ENCODE results near the gene COL7A1.
"Not testable (repeated sequence)": the region's sequence is repeated elsewhere in the genome, so short reads cannot be mapped to it uniquely, and the experiment has no call there.

The COL7A1 gene

DNA sequence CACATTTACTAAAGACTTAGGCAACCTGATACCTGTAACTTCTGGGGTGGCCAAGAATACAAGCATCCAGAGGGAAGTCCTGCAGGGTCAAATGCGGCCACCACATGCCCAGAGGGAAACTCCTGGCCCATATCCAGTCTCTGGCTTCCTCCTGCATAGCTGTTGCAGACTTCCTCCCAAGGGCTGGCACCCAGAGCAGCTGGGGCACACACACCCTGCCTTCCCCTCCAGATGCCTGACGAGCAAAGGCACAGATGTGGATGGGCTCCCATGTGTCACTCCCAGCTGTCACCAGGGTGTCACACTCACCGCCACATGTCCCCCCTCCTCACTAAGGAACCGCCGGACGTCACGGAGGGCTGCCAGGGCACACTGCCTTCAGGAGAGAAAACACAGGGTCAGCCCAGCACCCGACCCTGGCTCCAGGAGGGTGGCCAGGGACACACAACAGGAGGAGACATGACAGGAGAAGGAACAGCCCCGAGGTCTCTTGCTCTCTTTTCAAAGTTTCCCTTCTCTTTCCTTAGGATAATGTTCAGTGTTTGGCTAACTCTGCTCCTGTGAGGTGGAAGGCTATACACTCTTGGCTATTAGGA lies 51.8 kb downstream of the COL7A1 start:
- DNase-seq (ENCODE audit: low read depth) = no peak

DNA sequence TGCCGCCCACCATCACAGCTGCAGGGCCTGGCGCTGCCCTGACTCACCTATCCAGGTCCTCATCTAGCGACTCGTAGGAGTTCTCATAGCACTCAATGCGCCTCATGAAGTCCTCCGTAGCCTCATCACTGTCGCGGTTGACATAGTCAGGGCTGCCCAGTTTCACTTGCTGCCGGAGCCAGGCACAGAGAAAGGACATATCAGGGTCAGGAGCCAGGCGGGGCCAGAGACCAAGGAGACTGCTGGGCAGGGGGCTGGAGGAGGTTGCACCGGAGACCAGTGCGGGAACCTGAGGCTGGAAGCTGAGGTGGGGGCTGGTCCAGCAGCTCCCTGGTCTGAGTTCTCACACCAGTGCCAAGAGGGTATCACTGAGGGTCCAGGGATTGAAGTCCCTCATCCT lies 56.7 kb downstream of the COL7A1 start:
- no peak for DNase-seq (ENCODE audit: low read depth)

DNA sequence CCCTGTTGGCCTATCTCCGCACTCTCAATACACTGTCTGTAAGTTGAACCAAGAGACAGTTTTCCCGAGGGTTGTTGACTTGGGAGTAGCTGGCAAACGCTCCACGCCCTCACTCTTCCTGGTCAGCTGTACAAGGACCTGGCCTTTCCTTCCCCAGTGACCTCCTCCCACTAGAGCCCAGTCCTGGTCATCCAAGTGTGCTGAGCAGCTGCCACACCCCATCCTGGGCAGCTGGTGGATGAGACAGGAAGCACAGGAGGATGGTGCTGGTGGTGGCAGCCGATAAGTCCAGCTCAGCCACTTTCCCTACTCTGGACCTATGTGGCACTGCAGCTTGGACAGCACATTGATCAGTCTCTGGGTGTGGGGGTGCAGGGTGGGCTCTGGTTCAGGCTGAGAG lies 58.3 kb downstream of the COL7A1 start:
- no peak for DNase-seq (ENCODE audit: low read depth)

DNA sequence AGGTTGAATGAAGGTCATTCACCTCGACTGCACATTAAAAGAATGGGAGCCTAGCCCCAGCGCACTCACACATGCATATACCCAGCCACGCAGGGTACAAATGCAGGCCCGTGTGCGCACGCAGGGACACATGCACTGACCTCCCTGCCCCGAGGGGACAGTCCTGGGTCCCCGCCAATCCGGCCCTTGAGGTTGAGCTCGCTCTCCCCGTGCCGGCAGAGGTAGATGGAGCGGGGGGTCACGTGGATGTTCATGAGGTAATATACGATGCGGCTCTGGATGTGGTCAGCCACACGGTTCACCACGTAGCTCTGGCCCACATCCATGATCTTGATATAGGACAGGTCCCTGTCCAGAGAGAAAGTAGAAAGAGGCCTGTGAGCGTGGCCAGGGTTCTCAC lies 59.0 kb downstream of the COL7A1 start:
- no peak for DNase-seq (ENCODE audit: low read depth)

DNA sequence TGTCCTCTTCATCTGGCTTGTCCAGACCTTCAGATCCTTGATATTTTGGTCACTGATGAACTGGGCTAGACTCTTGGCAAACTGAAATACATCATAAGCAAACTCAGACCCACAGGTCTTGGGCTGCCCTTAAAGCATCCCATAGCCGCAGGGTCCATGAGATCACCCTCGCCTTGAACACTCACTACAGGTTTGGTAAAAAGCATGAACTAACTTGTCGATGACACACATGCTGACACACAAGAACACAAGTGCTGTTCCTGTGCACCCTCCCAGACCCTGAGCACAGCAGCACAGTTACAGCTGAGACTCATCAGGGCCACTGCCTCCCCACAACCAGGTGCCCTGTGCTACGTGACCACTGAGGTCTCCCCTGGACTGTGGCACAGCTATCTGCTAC lies 59.6 kb downstream of the COL7A1 start:
- DNase-seq (ENCODE audit: low read depth) = no peak

DNA sequence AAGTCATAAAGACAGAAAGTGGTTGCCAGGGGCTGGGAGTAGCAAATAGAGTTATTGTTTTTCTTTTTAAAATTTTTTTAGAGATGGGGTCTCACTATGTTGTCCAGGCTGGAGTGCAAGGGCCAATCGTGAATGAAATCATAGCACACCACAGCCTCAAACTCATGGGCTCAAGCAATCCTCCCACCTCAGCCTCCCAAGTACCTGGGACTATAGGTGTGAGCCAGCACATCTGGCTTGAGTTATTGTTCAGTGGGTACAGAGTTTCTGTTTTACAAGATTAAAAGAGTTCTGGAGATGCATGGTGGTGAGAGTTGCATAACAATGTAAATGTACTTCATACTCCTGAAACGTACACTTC lies 62.2 kb downstream of the COL7A1 start:
- DNase-seq (ENCODE audit: low read depth) = no peak

DNA sequence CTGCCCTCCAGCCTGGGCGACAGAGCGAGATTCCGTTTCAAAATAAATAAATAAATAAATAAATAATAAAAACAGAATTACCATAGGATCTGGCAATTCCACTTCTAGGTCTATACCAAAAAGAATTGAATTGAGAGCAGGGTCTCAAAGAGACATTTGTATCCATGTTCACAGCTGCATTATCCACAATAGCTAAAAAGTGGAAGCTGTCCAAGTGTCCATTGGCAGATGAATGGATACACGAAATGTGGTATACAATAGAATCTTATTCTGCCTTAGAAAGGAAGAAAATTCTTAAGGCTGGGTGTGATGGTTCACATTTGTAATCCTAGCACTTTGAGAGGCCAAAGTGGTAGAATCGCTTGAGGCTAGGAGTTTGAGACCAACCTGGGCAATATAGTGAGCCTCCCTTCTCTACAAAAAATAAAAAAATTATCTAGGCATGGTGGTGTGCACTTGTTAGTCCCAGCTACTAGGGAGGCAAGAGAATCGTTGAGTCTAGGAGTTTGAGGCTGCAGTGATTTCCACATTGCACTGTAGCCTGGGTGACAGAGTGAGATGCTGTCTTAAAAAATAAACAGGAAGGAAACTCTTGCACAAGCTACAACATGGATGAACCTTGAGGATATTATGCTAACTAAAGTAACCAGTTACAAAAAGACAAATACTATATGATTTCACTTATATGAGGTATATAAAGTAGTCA lies 62.7 kb downstream of the COL7A1 start:
- DNase-seq (ENCODE audit: low read depth) = no peak

DNA sequence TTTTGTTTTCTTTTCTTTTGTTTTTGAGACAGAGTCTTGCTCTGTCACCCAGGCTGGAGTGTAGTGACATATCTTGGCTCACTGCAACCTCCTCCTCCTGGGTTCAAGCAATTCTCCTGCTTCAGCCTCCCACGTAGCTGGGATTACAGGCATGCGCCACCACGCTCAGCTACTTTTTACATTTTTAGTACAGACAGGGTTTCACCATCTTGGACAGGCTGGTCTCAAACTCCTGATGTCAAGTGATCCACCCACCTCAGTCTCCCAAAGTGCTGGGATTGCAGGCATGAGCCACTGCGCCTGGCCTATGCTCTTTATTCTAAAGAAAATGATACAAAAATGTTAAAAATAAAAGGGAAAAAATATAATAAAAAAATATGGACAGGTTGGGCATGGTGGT lies 64.4 kb downstream of the COL7A1 start:
- DNase-seq (ENCODE audit: low read depth) = not testable (repeated sequence)

DNA sequence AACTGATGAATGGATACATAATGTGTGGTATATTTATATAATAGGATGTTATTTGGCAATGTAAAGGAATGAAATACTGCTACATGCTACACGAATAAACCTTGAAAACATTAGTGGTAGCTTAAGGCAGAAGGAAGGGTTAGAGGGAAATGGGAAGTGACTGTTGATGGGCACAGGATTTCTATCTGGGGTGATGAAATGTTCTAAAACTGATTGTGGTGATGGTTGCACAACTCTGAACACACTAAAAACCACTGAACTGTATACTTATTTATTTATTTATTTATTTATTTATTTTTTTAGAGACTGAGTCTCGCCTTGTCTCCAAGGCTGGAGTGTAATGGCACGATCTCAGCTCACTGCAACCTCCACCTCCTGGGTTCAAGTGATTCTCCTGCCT lies 66.4 kb downstream of the COL7A1 start:
- no peak for DNase-seq (ENCODE audit: low read depth)

DNA sequence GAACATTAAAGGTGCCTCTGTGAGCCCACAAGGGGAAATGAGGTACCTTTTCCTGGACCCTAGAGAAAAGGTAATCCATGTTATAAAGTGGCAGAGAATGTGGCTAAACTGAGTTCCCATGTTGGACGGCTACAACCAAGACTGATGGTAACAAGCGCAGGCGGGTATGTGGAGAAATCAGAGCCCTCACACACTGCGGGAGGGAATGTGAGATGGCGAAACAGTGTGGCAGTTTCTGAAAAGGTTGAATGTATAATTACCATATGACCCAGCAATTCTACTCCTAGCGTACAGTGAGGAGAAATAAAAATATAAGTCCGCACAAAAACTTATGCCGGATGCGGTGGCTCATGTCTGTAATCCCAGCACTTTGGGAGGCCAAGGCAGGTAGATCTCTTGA lies 67.1 kb downstream of the COL7A1 start:
- no peak for DNase-seq (ENCODE audit: low read depth)

DNA sequence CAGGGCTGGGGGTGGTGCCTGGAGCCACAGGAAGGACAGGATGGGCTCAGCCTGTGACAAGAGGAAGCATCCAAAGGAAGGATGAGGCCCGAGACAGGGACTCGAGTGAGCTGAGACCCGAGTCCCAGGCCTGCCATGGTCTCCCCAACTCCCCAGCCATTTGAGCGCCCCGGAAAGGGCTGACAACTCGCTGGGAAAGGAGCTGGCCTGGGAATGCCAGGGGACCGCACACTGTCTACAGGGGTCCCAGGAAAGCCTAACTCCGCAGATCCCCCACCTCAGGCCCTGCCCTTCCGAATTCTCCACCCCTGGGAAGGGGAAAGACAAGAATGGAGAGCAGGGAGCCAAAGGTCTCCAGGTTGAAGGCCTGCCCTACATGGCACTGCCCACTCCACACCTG lies 70.2 kb downstream of the COL7A1 start:
- no peak for DNase-seq (ENCODE audit: low read depth)

DNA sequence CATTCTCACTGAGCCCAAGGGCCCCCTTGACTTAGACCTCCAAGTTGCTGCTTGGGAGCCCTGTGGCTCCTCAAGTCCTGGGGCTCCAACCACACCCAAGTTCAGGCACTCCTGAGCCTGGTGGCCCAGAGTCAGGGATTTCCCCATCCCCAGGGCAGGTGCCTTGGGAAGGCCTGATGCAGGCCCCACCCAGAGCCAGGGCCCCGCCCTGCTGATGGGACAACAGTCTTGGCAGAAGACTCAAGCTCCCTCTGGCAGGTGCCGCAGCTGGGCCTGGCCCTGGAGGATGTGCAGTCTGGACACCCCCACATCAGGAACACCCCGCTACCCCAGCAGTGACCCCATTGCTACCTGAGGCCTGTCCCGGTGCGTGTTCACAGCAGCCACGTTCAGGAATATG lies 73.5 kb downstream of the COL7A1 start:
- no peak for DNase-seq (ENCODE audit: low read depth)

DNA sequence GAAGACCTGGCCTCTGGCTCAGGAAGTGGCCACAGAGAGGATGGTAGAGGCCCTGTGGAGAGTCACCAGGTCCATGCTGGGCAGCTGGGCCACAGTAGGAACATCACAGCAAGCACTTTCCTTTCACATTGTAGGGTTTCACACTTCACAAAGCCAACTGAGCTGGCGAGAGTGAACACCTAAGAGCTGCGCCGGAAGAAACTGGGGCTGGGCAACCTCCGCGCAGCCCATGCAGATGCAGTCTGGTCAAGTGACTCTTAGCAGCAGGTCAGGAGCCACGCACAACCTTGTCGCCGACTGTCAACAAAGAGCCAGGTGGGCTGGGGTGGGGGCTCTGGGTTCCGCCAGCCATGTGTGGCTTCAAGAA lies 75.9 kb downstream of the COL7A1 start:
- no peak for DNase-seq (ENCODE audit: low read depth)

DNA sequence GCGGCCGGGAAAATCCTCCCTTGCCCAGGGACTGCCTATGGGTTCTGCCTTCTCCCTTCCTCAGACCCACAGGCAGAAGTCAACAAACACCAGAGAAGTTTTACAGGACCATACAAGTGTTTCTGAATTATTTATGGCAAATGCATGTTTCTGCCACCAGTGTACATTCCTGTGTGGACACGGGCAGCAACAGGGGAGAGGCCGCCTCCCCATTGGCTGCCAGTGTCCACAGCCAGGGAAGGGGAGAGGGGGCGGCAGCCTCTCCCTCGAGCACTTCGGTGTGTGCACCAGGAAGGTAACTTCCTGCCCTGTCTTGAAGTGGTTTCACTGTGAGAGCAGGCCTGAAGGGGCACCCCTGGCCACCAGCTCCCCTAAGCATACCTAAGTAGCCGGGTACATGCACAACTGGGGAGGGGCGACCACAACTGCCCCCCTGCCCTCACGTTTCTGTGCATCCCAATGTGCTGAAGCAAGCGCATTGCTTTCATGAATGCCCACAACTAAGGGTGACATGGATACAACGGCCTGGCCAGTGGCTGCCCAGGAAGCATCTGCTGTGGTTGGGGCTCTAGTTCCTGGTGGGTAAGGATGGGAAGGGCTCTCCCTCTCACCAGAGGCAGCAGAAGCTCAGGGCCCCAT lies 76.4 kb downstream of the COL7A1 start:
- DNase-seq (ENCODE audit: low read depth) = no peak

DNA sequence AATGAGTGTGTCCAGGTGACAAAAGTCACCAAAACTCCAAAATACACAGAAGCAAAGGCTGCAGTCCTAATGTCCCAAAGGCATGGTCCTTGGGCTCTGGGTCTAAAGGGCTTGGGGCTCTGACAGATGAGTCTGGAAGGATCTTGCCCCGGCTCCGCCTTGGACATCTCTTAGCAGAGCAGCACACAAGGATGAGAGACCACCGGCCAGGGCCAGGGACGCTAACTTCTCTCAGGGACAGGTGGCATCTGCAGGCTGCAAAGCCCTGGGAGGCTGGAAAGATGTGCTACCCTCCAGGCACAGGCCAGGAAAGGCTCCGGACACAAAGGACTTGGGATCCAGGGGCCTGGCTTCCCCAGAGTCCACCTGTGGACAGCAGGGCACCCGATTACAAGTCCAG lies 77.1 kb downstream of the COL7A1 start:
- DNase-seq (ENCODE audit: low read depth) = no peak

DNA sequence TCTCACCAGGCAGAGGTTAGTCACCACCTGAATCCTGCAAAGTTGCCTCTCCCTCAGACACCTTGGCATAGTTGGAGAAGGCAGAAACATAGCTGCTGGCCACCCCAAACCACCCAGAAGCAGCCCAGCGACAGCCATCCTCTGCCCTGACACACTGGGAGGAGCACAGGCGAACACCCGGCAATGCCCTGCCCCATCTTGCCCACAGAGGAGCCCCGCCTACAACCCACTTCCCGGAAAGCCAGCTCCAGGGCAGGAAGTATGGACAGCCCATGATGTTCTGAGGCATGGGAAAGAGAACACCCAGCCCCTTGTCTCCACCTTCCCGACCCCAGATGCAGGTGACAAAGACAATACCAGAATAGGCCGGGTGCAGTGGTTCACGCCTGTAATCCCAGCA lies 78.6 kb downstream of the COL7A1 start:
- DNase-seq (ENCODE audit: low read depth) = no peak

DNA sequence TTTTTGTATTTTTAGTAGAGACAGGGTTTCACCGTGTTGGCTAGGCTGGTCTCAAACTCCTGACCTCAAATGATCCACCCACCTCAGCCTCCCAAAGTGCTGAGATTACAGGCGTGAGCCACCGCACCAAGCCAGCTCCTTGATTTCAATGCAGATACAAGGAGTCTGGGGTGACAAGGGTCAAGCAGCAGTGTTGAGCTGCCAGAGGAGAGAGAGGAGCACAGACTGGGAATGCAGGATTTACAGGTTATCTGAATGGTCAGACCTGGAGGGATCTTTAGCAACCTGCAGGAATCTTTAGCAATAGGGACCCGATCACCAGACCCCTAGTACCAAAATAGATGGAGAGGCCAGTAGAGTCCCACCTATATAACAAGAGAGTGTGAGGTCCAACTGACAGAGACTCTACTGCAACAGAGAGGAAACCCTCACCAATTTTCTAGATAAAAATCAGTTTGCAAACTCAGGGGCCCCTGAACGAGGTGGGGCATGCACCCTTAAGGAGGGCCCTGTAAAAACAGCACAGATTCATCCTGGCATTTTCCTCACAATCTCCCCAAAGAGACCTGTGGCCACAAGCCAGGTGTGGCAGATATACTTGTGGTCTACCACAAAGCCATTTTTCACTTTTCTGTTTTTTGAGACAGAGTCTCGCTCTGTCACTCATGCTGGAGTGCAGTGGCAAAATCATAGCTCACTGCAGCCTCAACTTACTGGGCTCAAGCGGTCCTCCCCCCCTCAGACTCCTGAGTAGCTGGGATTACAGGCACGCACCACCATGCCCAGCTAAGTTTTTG lies 80.5 kb downstream of the COL7A1 start:
- no peak for DNase-seq (ENCODE audit: low read depth)

Data from stimulated activated CD8-positive, alpha-beta memory T cell treated with anti-CD3 and anti-CD28 coated beads, Interleukin-15, amount 100 ng/mL, for 1 hour (primary cell).